Stimulated activated naive CD8-positive, alpha-beta T cell treated with anti-CD3 and anti-CD28 coated beads, Interleukin-15, Interleukin-2, amounts not matched to agents 100 U/mL and 50 U/mL, for 24 hours (primary cell): Measurements from ENCODE around the gene THAP3.
A peak's percentile ranks its signal among the peaks of the same experiment; 100 is the strongest.
"Not testable (repeated sequence)": the region's sequence is repeated elsewhere in the genome, so short reads cannot be mapped to it uniquely, and the experiment has no call there.

ENCODE experiments used
- ATAC-seq: fragments of 150-1000 bp; cut with Tn5 transposase; one replicate; pipeline ENCODE4 v1.10.0; 2021
- DNase-seq: peaks from one replicate; pipeline ENCODE4 v3.0.0; 2021

Gene THAP3

DNA sequence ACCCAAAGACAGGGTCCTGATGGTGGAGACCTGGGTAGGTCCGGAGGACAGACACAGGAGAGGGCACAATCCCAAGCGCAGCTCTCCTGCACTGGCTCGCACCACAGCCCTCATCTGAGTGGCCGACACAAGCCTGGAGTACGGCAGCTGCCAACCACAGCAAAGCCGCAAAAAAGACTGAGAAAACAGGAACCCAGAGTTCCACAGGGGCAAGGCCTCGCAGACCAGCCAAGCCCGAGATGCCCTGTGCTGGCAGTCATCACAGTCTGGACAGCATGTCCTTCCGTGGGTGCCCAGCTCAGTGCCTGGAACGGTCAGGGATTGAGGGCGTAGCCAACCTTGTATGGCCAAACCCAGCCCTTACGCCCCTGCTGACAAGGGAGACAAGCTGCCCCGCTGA lies 33.4 kb upstream of the THAP3 start:
- ATAC-seq (no peak), DNase-seq (no peak)

DNA sequence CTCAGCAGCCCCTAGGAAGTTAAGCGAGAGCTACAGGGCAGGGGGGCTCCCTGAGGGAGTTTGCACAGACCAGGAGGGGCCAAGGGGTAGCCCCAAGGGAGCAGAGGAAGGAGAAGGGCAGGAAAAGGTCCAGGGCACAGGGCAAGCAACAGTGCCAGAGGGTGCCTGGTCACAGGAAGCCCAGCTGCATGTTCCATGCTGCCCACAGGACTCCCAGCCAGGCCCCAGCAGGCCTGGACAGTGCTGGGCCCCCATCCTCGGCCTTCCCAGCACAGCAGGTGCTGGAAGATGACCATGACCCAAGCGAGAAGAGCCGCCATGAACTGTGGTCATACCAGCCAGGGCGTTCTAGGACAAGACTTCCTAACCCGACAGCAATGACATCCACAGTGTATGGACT lies 33.0 kb upstream of the THAP3 start:
- ATAC-seq = no peak

GRCh38 chr1:6592441-6592840 lies 32.2 kb upstream of the THAP3 start:
- ATAC-seq (no peak), DNase-seq (no peak)

More for the DNA sequence above, 33.0 kb upstream of the THAP3 start:
- no peak for DNase-seq

GRCh38 chr1:6592865-6593593 lies 31.6 kb upstream of the THAP3 start:
- no peak for DNase-seq
- ATAC-seq = no peak

- no peak for ATAC-seq
- no peak for DNase-seq
These were observed 30.9 kb upstream of the THAP3 start for GRCh38 chr1:6593810-6594209.

GRCh38 chr1:6594977-6595740 lies 29.5 kb upstream of the THAP3 start:
- ATAC-seq (no peak), DNase-seq (no peak)

GRCh38 chr1:6596351-6596750 lies 28.3 kb upstream of the THAP3 start:
- DNase-seq (no peak), ATAC-seq (no peak)

GRCh38 chr1:6596886-6597776 lies 27.5 kb upstream of the THAP3 start:
- ATAC-seq (no peak), DNase-seq (no peak)

GRCh38 chr1:6597777-6598131 lies 26.9 kb upstream of the THAP3 start:
- DNase-seq (no peak), ATAC-seq (no peak)

GRCh38 chr1:6599141-6599975 lies 25.3 kb upstream of the THAP3 start:
- ATAC-seq (no peak), DNase-seq (peak; percentile 53)

- DNase-seq, ATAC-seq: not testable (repeated sequence)
These were observed 24.7 kb upstream of the THAP3 start for GRCh38 chr1:6599991-6600390.

DNA sequence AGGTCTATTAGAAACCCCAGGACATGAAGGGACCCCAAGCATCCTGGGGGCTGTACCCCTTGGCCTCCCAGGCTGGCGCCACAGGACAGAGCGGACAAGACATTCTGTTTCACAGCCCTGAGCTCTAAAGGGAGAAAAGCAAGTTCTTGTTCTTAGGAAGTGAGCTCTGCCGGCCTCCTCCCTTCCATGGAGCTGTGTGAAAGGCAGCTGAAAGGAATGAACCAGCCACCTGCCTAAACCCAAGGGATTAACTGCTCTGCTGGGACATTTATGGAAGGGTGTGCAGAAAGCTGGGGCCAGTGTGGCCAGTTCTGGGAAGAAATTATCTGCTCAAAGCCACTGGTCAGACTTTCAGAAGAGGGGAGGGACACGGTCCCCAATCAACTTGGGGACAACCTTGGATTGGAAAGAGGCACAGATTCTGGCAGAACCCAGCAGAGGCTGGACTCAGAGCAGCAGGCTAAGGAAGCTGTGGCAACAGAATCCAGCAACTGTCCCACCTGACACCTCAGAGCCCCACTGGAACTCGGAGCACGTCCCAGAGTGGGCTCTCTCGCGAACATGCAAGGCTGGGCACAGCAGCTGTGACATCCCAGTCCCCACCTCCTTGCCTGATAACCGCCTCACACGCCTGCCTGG lies 24.1 kb upstream of the THAP3 start:
- DNase-seq (no peak), ATAC-seq (peak; percentile 1)

DNA sequence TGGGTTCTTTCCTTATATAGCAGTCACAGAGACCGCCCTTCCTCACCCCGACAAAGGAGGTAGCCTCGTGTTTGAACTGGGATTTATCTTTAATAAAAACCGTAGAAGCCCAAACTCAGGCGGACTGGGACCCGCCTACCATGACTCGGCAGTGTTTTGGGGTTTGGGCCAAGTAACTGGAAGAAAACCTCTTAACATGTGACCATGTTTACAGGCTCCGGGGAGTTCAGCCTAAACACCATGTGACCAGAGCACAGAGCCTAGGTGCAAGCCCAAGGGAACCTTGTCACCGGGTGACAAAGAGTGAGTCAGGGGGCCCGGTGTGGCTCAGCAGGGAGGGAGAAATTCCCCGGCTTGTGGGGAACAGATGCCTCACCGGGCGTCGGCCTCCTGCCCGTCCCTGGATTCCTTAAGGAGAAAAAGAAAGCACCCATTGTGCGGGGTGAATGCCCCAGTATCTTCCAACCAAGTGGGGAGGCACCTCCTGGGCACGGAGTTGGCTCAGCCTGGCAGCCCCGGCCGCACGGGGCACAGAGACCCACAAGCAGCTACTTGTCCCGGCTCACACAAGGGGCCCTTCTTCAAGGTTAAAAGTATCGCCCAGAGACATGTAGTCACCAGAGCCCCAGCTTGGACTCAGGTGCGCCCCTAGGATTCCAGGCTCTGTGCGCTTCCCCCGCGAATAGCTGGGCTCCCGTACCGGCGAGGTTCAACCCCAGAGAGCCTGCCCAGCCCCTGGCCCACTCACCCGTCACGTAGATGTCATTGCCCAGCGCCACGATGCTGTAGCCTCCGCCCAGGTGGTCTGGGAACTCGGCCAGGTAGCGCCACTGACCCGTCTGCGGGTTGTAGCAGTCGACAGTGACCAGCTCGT lies 23.4 kb upstream of the THAP3 start:
- DNase-seq (peak; percentile 86), ATAC-seq (peak; percentile 76)

DNA sequence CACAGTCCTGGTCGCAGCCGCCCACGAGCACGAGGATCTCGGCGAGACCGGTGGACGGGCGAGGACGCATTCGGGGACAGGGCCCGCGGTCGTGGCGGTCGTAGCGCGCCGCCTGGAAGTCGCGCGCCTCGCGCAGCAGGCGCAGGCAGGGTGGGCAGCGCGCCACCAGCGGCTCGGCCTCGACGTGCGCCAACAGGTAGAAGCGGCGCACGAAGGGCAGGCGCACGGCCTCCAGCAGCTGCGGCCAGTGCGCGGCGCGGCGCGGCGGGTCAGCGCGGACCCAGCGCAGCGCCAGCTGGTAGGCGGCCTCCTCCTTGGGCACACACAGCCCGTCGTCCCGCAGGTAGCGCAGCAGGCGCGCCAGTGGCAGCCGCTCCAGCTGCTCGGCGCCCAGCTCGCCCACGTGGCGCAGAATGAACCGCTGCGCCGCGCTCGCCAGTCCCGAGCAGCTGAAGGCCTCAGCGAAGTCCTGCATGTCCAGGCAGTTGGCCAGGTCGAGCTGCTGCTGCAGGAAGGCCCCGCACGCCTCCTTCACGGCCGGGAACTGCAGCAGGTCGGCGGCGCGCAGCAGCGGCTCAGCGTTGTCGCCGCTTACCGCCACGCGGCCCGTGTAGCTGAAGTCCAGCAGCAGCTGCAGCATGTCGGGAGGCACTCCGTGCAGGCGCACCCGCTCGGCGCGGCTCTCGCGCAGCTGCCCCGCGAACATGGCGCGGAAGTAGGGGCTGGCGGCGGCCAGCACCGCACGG lies 22.6 kb upstream of the THAP3 start:
- DNase-seq (peak; percentile 45), ATAC-seq (peak; percentile 11)

DNA sequence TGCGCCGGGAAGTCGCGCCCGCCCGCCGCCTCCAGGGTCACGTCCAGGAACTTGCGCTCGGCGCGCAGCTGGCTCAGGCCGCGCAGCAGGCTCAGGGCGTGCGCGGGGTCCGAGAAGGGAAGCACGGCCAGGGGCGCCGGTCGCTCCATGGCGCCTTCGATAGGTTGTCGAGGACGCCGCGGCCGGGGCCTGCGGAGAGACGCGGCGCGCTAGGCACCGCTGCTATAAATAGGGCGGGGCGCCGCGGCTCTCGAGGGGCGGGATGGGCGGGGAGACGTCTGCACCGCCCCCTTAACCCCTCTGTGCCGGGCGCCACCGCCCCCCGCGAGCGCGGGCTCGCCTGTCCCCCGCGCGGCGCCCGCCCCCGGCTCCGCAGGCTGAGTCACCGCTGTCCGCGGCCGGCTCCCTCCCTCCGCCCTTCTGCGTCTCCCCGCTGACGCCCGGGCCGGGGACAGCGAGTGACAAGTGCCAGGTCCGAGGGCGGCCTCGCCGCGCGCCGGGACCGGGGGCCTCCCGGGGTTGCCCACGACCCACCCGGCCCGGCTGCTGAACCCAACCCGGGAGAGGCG lies 21.9 kb upstream of the THAP3 start, which contains the start of gene KLHL21:
Gene KLHL21, minus strand, starts transcription at position 201 of the 569 bp plus-strand sequence. Its CDS starts 52 bp downstream, at position 149.
- peak; percentile 93 for DNase-seq
- ATAC-seq = peak; percentile 64

- ATAC-seq = peak; percentile 29
- DNase-seq = peak; percentile 67
These were observed 21.3 kb upstream of the THAP3 start for GRCh38 chr1:6603238-6603914.

DNA sequence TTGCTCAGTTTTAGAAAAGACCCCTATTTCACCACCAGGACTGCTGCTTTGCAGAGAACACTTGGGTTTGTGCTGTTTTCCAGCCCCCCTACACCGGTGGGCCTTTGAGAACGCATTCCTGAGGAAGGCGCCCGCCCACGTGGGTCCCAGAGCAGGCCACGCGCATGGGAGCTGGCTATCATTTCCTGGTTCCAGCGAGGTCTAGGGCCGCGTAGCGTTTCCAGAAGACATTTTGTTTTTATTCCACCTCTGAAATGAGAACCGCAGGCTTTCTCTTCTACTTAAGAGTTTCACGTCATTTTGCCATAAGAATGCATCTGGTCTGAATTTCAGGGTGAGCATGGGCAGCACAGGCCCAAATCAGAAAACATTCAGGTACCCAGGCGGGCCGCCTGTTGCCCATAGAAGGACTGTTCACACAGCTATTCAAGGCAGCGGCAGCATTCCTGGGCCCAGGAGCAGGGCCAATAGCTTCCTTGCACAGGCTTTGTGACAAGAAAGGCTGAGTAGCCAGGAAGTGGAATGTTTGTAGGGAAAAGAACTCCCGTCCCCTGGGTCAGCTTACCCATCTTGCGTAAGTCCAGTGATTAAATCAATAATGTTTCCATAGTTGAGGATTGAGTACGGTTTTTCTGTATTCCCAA lies 20.6 kb upstream of the THAP3 start:
- ATAC-seq (no peak), DNase-seq (peak; percentile 53)
